HPDE6-E6E7 (cell line): Measurements from ENCODE around the gene AGPAT3.

Experiments
- DNase-seq: peaks from one replicate; pipeline ENCODE4 v3.0.0; 2011; ENCODE audit warnings: missing footprints; ENCODE audit errors: extremely low spot score

The AGPAT3 gene

GRCh38 chr21:43936247-43936967, 71.4 kb downstream of the AGPAT3 start:
- DNase-seq = no peak

- no peak for DNase-seq
Observed at GRCh38 chr21:43937051-43937832, 72.2 kb downstream of the AGPAT3 start.

- no peak for DNase-seq
Observed at GRCh38 chr21:43937891-43938309, 72.9 kb downstream of the AGPAT3 start.

GRCh38 chr21:43938751-43939442, 73.9 kb downstream of the AGPAT3 start:
- DNase-seq = peak; percentile 93

GRCh38 chr21:43939443-43940328, 74.7 kb downstream of the AGPAT3 start:
- DNase-seq = no peak

GRCh38 chr21:43940329-43941050, 75.5 kb downstream of the AGPAT3 start:
- no peak for DNase-seq

- DNase-seq = no peak
Observed at GRCh38 chr21:43942201-43942600, 77.2 kb downstream of the AGPAT3 start.

- DNase-seq = no peak
Observed at GRCh38 chr21:43942621-43943020, 77.6 kb downstream of the AGPAT3 start.

- no peak for DNase-seq
Observed at GRCh38 chr21:43943512-43944077, 78.6 kb downstream of the AGPAT3 start.

- no peak for DNase-seq
Observed at GRCh38 chr21:43944078-43944633, 79.1 kb downstream of the AGPAT3 start.

- no peak for DNase-seq
Observed at GRCh38 chr21:43944757-43945156, 79.7 kb downstream of the AGPAT3 start.

- DNase-seq = no peak
Observed at GRCh38 chr21:43948740-43949498, 83.9 kb downstream of the AGPAT3 start.

GRCh38 chr21:43949499-43950208, 84.6 kb downstream of the AGPAT3 start:
- DNase-seq = no peak

- no peak for DNase-seq
Observed at GRCh38 chr21:43950481-43950880, 85.5 kb downstream of the AGPAT3 start.

GRCh38 chr21:43950936-43951335, 85.9 kb downstream of the AGPAT3 start:
- DNase-seq = no peak

- DNase-seq = no peak
Observed at GRCh38 chr21:43951911-43952703, 87.1 kb downstream of the AGPAT3 start.

- no peak for DNase-seq
Observed at GRCh38 chr21:43953021-43953420, 88.0 kb downstream of the AGPAT3 start.

GRCh38 chr21:43954042-43954441, 89.0 kb downstream of the AGPAT3 start:
- no peak for DNase-seq
